ENCODE results near the gene ECPAS. TPM values are rescaled to one million over a fixed set of nuclear protein-coding genes. Genes with fewer than 3 reads are reported as not detected.
"Not testable (repeated sequence)": the region's sequence is repeated elsewhere in the genome, so short reads cannot be mapped to it uniquely, and the experiment has no call there.

ECPAS gene
- total RNA-seq, 2 experiments from 2014 or later = 41.0 to 63.2 TPM

- no peak overlapping the region for H3K27ac ChIP-seq (ENCODE audit: low read depth, low read length, poor library complexity, severe bottlenecking)
- ChIA-PET POLR2A (interaction anchor here (0.5 to 2.6 kb wide), 4 partner anchors 9 to 1489 kb away, joined by 3 to 14 read pairs (median 5); no protein-coding TSS in a partner anchor), CTCF (ENCODE audit: unreplicated experiment) (no interaction called here)
- intact Hi-C loops (cut with micrococcal nuclease; ENCODE audit: unreplicated experiment) = no loop called here
- TF ChIP-seq CTCF (conservative IDR thresholded peaks at IDR 0.05; ENCODE audit: low read length) (no peak), EZH2phosphoT487 (IDR thresholded peaks at IDR 0.05; ENCODE audit: borderline replicate concordance, low read depth, low read length) (no peak)
- no peak overlapping the region for H3K4me2 ChIP-seq (ENCODE audit: low read length)
- no TSS peak for BruUV-seq (replicated peaks)
- peaks cover 23% of the 10 kb centered on the region for H3K36me3 ChIP-seq (ENCODE audit: insufficient read depth, low read length)
- no peak overlapping the region for H3K4me3 ChIP-seq (ENCODE audit: low read depth, low read length, poor library complexity, severe bottlenecking)
- no peaks in the 10 kb centered on the region for H3K9me3 ChIP-seq (ENCODE audit: low read length)
- no peaks in the 10 kb centered on the region for H3K9me2 ChIP-seq (ENCODE audit: insufficient read depth, low read length)
- H3K79me2 ChIP-seq (ENCODE audit: insufficient read depth, low read depth, low read length) = peaks cover 35% of the 10 kb centered on the region; the same call in 1 of the 2 replicates
- no peak overlapping the region for H2AFZ ChIP-seq (ENCODE audit: low read length)
- peaks cover 6% of the 10 kb centered on the region; the same call in 1 of the 2 replicates for H4K20me1 ChIP-seq (ENCODE audit: insufficient read depth, low read length)
- peaks cover 3% of the 10 kb centered on the region for H3K4me1 ChIP-seq (ENCODE audit: insufficient read depth, low read length, poor library complexity, severe bottlenecking)
- no peak for DNase-seq (ENCODE audit: low spot score)
These were observed 32.6 kb downstream of the ECPAS start for GRCh38 chr9:111451570-111451969.

- Histone ChIP-seq H3K9me3 (ENCODE audit: low read length) (no peaks in the 10 kb centered on the region), H3K4me1 (ENCODE audit: insufficient read depth, low read length, poor library complexity, severe bottlenecking) (no peaks in the 10 kb centered on the region), H3K9me2 (ENCODE audit: insufficient read depth, low read length) (no peaks in the 10 kb centered on the region), H3K4me2 (ENCODE audit: low read length) (no peak overlapping the region), H4K20me1 (ENCODE audit: insufficient read depth, low read length) (0 out of 2 replicates have a peak, but pooled peaks cover 6% of the 10 kb centered on the region), H2AFZ (ENCODE audit: low read length) (no peak overlapping the region), H3K36me3 (ENCODE audit: insufficient read depth, low read length) (peaks cover 31% of the 10 kb centered on the region), H3K79me2 (ENCODE audit: insufficient read depth, low read depth, low read length) (peaks cover 23% of the 10 kb centered on the region; the same call in 1 of the 2 replicates), H3K4me3 (ENCODE audit: low read depth, low read length, poor library complexity, severe bottlenecking) (no peak overlapping the region), H3K27ac (ENCODE audit: low read depth, low read length, poor library complexity, severe bottlenecking) (no peak overlapping the region)
- ChIA-PET CTCF (ENCODE audit: unreplicated experiment) (no interaction called here), POLR2A (interaction anchor here (0.8 to 2.5 kb wide), 3 partner anchors 10 to 122 kb away, joined by 3 to 7 read pairs (median 5); no protein-coding TSS in a partner anchor)
- TF ChIP-seq EZH2phosphoT487 (IDR thresholded peaks at IDR 0.05; ENCODE audit: borderline replicate concordance, low read depth, low read length) (no peak), CTCF (conservative IDR thresholded peaks at IDR 0.05; ENCODE audit: low read length) (no peak)
- intact Hi-C loops (cut with micrococcal nuclease; ENCODE audit: unreplicated experiment) = no loop called here
- no peak for DNase-seq (ENCODE audit: low spot score)
- BruUV-seq (replicated peaks) = no TSS peak
These were observed 34.1 kb downstream of the ECPAS start for GRCh38 chr9:111450124-111450523.

- Histone ChIP-seq H3K4me2 (ENCODE audit: low read length) (no peak overlapping the region), H2AFZ (ENCODE audit: low read length) (no peak overlapping the region), H3K4me3 (ENCODE audit: low read depth, low read length, poor library complexity, severe bottlenecking) (no peak overlapping the region), H3K9me2 (ENCODE audit: insufficient read depth, low read length) (no peaks in the 10 kb centered on the region), H3K27ac (ENCODE audit: low read depth, low read length, poor library complexity, severe bottlenecking) (no peak overlapping the region), H3K4me1 (ENCODE audit: insufficient read depth, low read length, poor library complexity, severe bottlenecking) (no peaks in the 10 kb centered on the region), H3K9me3 (ENCODE audit: low read length) (no peaks in the 10 kb centered on the region), H4K20me1 (ENCODE audit: insufficient read depth, low read length) (0 out of 2 replicates have a peak, but pooled peaks cover 6% of the 10 kb centered on the region), H3K79me2 (ENCODE audit: insufficient read depth, low read depth, low read length) (peaks cover 23% of the 10 kb centered on the region; the same call in 1 of the 2 replicates), H3K36me3 (ENCODE audit: insufficient read depth, low read length) (peaks cover 31% of the 10 kb centered on the region)
- intact Hi-C loops (cut with micrococcal nuclease; ENCODE audit: unreplicated experiment) = no loop called here
- CTCF ChIA-PET (ENCODE audit: unreplicated experiment) = no interaction called here
- BruUV-seq (replicated peaks) = no TSS peak
- TF ChIP-seq EZH2phosphoT487 (IDR thresholded peaks at IDR 0.05; ENCODE audit: borderline replicate concordance, low read depth, low read length) (no peak), CTCF (conservative IDR thresholded peaks at IDR 0.05; ENCODE audit: low read length) (no peak)
- DNase-seq (ENCODE audit: low spot score) = no peak
- POLR2A ChIA-PET = interaction anchor here (2.5 kb wide), 1 partner anchor 17 kb away, joined by 7 read pairs; no protein-coding TSS in a partner anchor
These were observed 34.5 kb downstream of the ECPAS start for GRCh38 chr9:111449705-111450104.

- POLR2A ChIA-PET = interaction anchor here (0.6 kb wide), 1 partner anchor 28 kb away, joined by 3 read pairs; no protein-coding TSS in a partner anchor
- H2AFZ ChIP-seq (ENCODE audit: low read length); H3K4me3 ChIP-seq (ENCODE audit: low read depth, low read length, poor library complexity, severe bottlenecking); intact Hi-C loops (cut with micrococcal nuclease; ENCODE audit: unreplicated experiment); H3K9me3 ChIP-seq (ENCODE audit: low read length); DNase-seq (ENCODE audit: low spot score); BruUV-seq (replicated peaks); H3K27ac ChIP-seq (ENCODE audit: low read depth, low read length, poor library complexity, severe bottlenecking); H4K20me1 ChIP-seq (ENCODE audit: insufficient read depth, low read length); H3K4me2 ChIP-seq (ENCODE audit: low read length); H3K79me2 ChIP-seq (ENCODE audit: insufficient read depth, low read depth, low read length); H3K9me2 ChIP-seq (ENCODE audit: insufficient read depth, low read length); H3K4me1 ChIP-seq (ENCODE audit: insufficient read depth, low read length, poor library complexity, severe bottlenecking); CTCF ChIA-PET (ENCODE audit: unreplicated experiment): not testable (repeated sequence)
- H3K36me3 ChIP-seq (ENCODE audit: insufficient read depth, low read length) = peaks cover 59% of the 10 kb centered on the region
These were observed 38.4 kb downstream of the ECPAS start for GRCh38 chr9:111445799-111446198.

All from OCI-LY7 (cell line).